K562 (cell line): ENCODE data around the gene E2F3. TPM values are rescaled to one million over a fixed set of nuclear protein-coding genes. Genes with fewer than 3 reads are reported as not detected.

Experiments used
- ATAC-seq: fragments of 200-7000 bp; cut with Tn5 transposase; 3 replicates; pipeline ENCODE4 v1.9.1; 2020; ENCODE audit warnings: moderate library complexity
- BruUV-seq: library from RNA; stranded (reverse); fragments of 400-500 nt; replicated peaks from 2 replicates; lab custom pipeline; 2021; lab: Mats Ljungman, UMichigan
- CTCF ChIA-PET: fragments of 300-600 bp; formaldehyde crosslinking; extraction: SDS; loops from one replicate; lab custom pipeline; 2021; ENCODE audit warnings: low intra/inter-chr PET ratio; lab: Yijun Ruan, JAX
- POLR2A ChIA-PET: fragments of 300-600, 350-650 bp; sonication (Branson Sonifier 250); formaldehyde crosslinking; extraction: SDS; loops from one replicate; lab custom pipeline; 2021; ENCODE audit warnings: antibody characterized with exemption, inconsistent platforms; lab: Yijun Ruan, JAX
- DNase-seq, 4 experiments: peaks; one replicate each; pipeline versions ENCODE4 v3.0.0 to v3.0.0-alpha.2; 2011 to 2018; ENCODE audit warnings: low spot score in 3 of 4, mixed read lengths in 3 of 4; ENCODE audit errors: extremely low read depth in 1 of 4
- FAIRE-seq: peaks from 2 replicates; lab custom pipeline; 2011; peaks lifted over from hg19 to GRCh38; lab: Jason Lieb, UNC
- H2AFZ ChIP-seq: 2 replicates; pipeline ENCODE4 v1.6.0; 2011; ENCODE audit warnings: low read depth, low read length, control low read depth, inconsistent platforms
- H3K27ac ChIP-seq: fragments of 200-600 bp; 3 replicates; pipeline ENCODE4 v1.8.0; 2011; ENCODE audit warnings: low read depth, mild to moderate bottlenecking, control low read depth, inconsistent platforms, low read length, moderate library complexity, mixed read lengths; ENCODE audit errors: extremely low read depth
- H3K27me3 ChIP-seq, 2 experiments: fragments of 300-600 bp in 1 of 2; 2 replicates in 1 of 2; 3 replicates in 1 of 2; pipeline versions ENCODE4 v1.6.0 to v1.8.0; 2011; ENCODE audit warnings: inconsistent platforms in 2 of 2, low read length in 2 of 2, mild to moderate bottlenecking in 1 of 2, mixed read lengths in 1 of 2, moderate library complexity in 1 of 2; ENCODE audit not compliant: control insufficient read depth in 2 of 2, insufficient read depth in 2 of 2
- H3K36me3 ChIP-seq: fragments of 300-600 bp; 3 replicates; pipeline ENCODE4 v1.8.0; 2011; ENCODE audit warnings: mild to moderate bottlenecking, low read length, inconsistent platforms; ENCODE audit not compliant: control insufficient read depth, insufficient read depth
- H3K4me1 ChIP-seq, 2 experiments: fragments of 200-600 bp in 1 of 2; replicated peaks in 1 of 2; 2 replicates in 1 of 2; 3 replicates in 1 of 2; pipeline versions ENCODE4 v1.5.1 to v1.8.0; 2011; ENCODE audit warnings: inconsistent platforms in 2 of 2, low read length in 2 of 2, mild to moderate bottlenecking in 1 of 2, mixed read lengths in 1 of 2, moderate library complexity in 1 of 2; ENCODE audit not compliant: control insufficient read depth in 2 of 2, insufficient read depth in 2 of 2
- H3K4me2 ChIP-seq: 2 replicates; pipeline ENCODE4 v1.6.1; 2011; ENCODE audit warnings: low read length, control low read depth, inconsistent platforms, mixed read lengths; ENCODE audit not compliant: insufficient read depth
- H3K4me3 ChIP-seq: fragments of 200-600 bp; sonication (generic), shearing (Covaris generic); 2 replicates; pipeline ENCODE4 v1.5.1; 2016; ENCODE audit warnings: control low read depth, inconsistent platforms
- H3K79me2 ChIP-seq: fragments of 200-600 bp; 3 replicates; pipeline ENCODE4 v1.8.0; 2011; ENCODE audit warnings: low read length, inconsistent platforms; ENCODE audit not compliant: control insufficient read depth, insufficient read depth
- H3K9ac ChIP-seq, 2 experiments: 2 replicates each; pipeline versions ENCODE4 v1.6.0 to v1.6.1; 2011; ENCODE audit warnings: low read depth in 2 of 2, low read length in 2 of 2, control low read depth in 1 of 2, inconsistent platforms in 1 of 2, mild to moderate bottlenecking in 1 of 2, mixed read lengths in 1 of 2; ENCODE audit not compliant: insufficient read depth in 1 of 2
- H3K9me1 ChIP-seq: one replicate; pipeline ENCODE4 v1.6.0; 2011; ENCODE audit warnings: inconsistent platforms, mild to moderate bottlenecking, low read length, moderate library complexity; ENCODE audit not compliant: control insufficient read depth, insufficient read depth
- H3K9me3 ChIP-seq: replicated peaks from 2 replicates; pipeline ENCODE4 v1.5.1; 2011; ENCODE audit warnings: low read depth, low read length, inconsistent platforms; ENCODE audit not compliant: control insufficient read depth, insufficient read depth
- H4K20me1 ChIP-seq: replicated peaks from 2 replicates; pipeline ENCODE4 v1.6.1; 2011; ENCODE audit warnings: low read length, inconsistent platforms, mixed read lengths; ENCODE audit not compliant: control insufficient read depth, insufficient read depth
- ARNT ChIP-seq, 2 experiments: fragments of 450-650 bp; IDR thresholded peaks; 2 replicates each; pipeline ENCODE4 v1.6.1; 2016; ENCODE audit warnings: mild to moderate bottlenecking in 1 of 2
- BRF1 ChIP-seq: IDR thresholded peaks from 3 replicates; pipeline ENCODE4 v1.6.1; 2011; ENCODE audit warnings: borderline replicate concordance, mild to moderate bottlenecking; ENCODE audit not compliant: insufficient read length; ENCODE audit errors: extremely low read depth
- CREB1 ChIP-seq, 2 experiments: sonication (generic) in 1 of 2; formaldehyde crosslinking in 1 of 2; IDR thresholded peaks; 2 replicates each; pipeline versions ENCODE4 v1.6.1 to v1.8.0; 2012 to 2022; ENCODE audit warnings: inconsistent platforms in 1 of 2, mild to moderate bottlenecking in 1 of 2, missing genetic modification reagents in 1 of 2, moderate library complexity in 1 of 2
- FOXP1 ChIP-seq: sonication (generic); formaldehyde crosslinking; IDR thresholded peaks from 2 replicates; pipeline ENCODE4 v1.8.0; 2022; ENCODE audit warnings: mild to moderate bottlenecking, missing genetic modification reagents
- HDGF ChIP-seq: fragments of 450-650 bp; IDR thresholded peaks from 2 replicates; pipeline ENCODE4 v1.6.1; 2016
- MEF2D ChIP-seq: conservative IDR thresholded peaks from 2 replicates; pipeline ENCODE4 v1.6.1; 2016; ENCODE audit warnings: low read depth, missing genetic modification characterization, missing compliant biosample characterization
- PCBP1 ChIP-seq: fragments of 200-400 bp; formaldehyde crosslinking; IDR thresholded peaks from 2 replicates; pipeline ENCODE4 v1.6.1; 2018; ENCODE audit warnings: mild to moderate bottlenecking, low read depth, low read length; ENCODE audit not compliant: poor library complexity, severe bottlenecking
- PTBP1 ChIP-seq: fragments of 200-400 bp; formaldehyde crosslinking; IDR thresholded peaks from 2 replicates; pipeline ENCODE4 v1.6.1; 2017; ENCODE audit warnings: low read depth, low read length
- RBFOX2 ChIP-seq: fragments of 200-400 bp; formaldehyde crosslinking; IDR thresholded peaks from 2 replicates; pipeline ENCODE4 v1.6.1; 2017; ENCODE audit warnings: low read depth, mild to moderate bottlenecking, low read length, moderate library complexity
- ZBTB17 ChIP-seq: fragments of 450-650 bp; formaldehyde crosslinking; IDR thresholded peaks from 2 replicates; pipeline ENCODE4 v1.4.0; 2020; ENCODE audit warnings: mild to moderate bottlenecking
- ZSCAN29 ChIP-seq: fragments of 450-650 bp; IDR thresholded peaks from 2 replicates; pipeline ENCODE4 v1.6.1; 2017
- WGBS: fragments of 100-300 bp; shearing (Covaris generic); methylation state at CpG from one replicate; pipeline ENCODE4 v1.1.6; 2016; ENCODE audit warnings: low coverage, mixed read lengths; ENCODE audit not compliant: insufficient coverage; ENCODE audit errors: missing lambda C conversion rate; 5-methylcytosine and 5-hydroxymethylcytosine counted together
- in situ Hi-C: fragments of 300-500 bp; cut with MboI; formaldehyde crosslinking; loops from 4 replicates; pipeline ENCODE4 v1.15.0; 2018; ENCODE audit warnings: inconsistent platforms, mixed read lengths
- intact Hi-C: fragments of 100-400 bp; cut with micrococcal nuclease; formaldehyde crosslinking; loops from 2 replicates; pipeline ENCODE4 v1.14.2; 2022
- polyA plus RNA-seq, 8 experiments: library from polyadenylated mRNA; depleted of rRNA in 4 of 8; stranded (reverse) in 5 of 8; unstranded in 3 of 8; fragments of >200 nt; fragmentation: Nextera tagmentation in 2 of 8; fragmentation: Illumina TruSeq in 1 of 8; extraction: Ambion mirVana in 2 of 8; extraction: Trizol in 1 of 8; gene quantifications; 2 replicates each; pipeline versions ENCODE4 v1.2.1 to v1.2.3, GENCODE V29; 2011 to 2014; ENCODE audit warnings: inconsistent platforms in 1 of 8, missing spikeins in 1 of 8
- total RNA-seq, 7 experiments: library from RNA; depleted of rRNA in 6 of 7; stranded (reverse); fragments of >200 nt in 6 of 7; fragmentation: Illumina TruSeq in 2 of 7; extraction: Trizol in 2 of 7; gene quantifications; 2 replicates each; pipeline versions ENCODE4 v1.2.1 to v1.2.3, GENCODE V29; 2011 to 2021; ENCODE audit warnings: low replicate concordance in 1 of 7
- TF ChIP-seq, protein P1 (sequence below): IDR thresholded peaks from 2 replicates; pipeline ENCODE4 v1.6.1; 2011; ENCODE audit warnings: borderline replicate concordance, low read depth, mild to moderate bottlenecking, moderate library complexity, low read length; ENCODE audit not compliant: insufficient read depth, poor library complexity, severe bottlenecking
- TF ChIP-seq, protein P2 (sequence below): fragments of 450-650 bp; formaldehyde crosslinking; IDR thresholded peaks from 2 replicates; pipeline ENCODE4 v1.4.0; 2022; ENCODE audit warnings: missing genetic modification characterization
- TF ChIP-seq, protein P3 (sequence below): fragments of 450-650 bp; IDR thresholded peaks from 2 replicates; pipeline ENCODE4 v1.6.1; 2016; ENCODE audit warnings: low read depth, mild to moderate bottlenecking, moderate library complexity
- TF ChIP-seq, protein P4 (sequence below), 2 experiments: fragments of 450-650 bp; IDR thresholded peaks; 2 replicates each; pipeline ENCODE4 v1.6.1; 2016

The E2F3 gene
- total and polyA plus RNA-seq, 9 of the 15 experiments (the other 6 are each of a cell fraction or from before 2014, with no cell fraction given): 11.1 to 44.7 (median 27.2) TPM

DNA sequence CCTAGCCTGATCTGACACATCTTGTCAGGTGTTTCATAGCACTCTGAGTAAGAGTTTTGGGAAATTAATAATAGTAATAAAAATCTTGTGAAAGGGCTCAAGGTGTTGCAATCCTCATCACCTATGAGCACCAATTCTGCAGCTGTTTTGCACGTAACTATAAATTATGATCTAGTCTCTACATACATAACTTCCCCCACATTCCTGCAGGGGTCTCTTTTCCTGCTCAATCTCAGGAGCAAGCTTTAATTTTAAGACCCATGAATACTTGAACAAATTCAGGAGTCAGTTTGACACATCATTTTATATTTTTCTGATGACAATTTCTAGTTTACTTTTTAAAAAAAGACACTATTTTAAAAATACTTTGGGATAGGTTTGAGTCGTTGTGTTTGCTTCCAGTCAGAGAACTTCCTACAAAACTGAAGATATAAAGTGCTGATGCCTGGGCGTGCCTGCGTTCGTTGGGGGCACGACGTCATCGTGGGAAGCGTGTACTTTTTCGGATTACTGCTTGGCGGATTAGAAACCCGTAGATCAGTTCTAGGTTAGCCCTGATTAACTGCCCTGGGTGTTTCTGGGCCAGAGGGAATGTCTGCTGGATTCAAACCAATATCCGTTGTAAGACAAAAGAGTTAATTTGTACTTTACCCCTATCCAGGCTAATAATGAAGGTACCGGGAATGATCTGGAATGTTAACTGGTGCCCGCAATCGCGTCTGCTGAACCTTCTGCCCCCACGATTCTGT, 1.0 kb upstream of the E2F3 start (continued):
- TF ChIP-seq HDGF: 0 out of 2 replicates have a peak, but pooled peaks have one; percentile 59
- TF ChIP-seq, protein P1, sequence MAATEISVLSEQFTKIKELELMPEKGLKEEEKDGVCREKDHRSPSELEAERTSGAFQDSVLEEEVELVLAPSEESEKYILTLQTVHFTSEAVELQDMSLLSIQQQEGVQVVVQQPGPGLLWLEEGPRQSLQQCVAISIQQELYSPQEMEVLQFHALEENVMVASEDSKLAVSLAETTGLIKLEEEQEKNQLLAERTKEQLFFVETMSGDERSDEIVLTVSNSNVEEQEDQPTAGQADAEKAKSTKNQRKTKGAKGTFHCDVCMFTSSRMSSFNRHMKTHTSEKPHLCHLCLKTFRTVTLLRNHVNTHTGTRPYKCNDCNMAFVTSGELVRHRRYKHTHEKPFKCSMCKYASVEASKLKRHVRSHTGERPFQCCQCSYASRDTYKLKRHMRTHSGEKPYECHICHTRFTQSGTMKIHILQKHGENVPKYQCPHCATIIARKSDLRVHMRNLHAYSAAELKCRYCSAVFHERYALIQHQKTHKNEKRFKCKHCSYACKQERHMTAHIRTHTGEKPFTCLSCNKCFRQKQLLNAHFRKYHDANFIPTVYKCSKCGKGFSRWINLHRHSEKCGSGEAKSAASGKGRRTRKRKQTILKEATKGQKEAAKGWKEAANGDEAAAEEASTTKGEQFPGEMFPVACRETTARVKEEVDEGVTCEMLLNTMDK: peak; percentile 91
- TF ChIP-seq, protein P2, sequence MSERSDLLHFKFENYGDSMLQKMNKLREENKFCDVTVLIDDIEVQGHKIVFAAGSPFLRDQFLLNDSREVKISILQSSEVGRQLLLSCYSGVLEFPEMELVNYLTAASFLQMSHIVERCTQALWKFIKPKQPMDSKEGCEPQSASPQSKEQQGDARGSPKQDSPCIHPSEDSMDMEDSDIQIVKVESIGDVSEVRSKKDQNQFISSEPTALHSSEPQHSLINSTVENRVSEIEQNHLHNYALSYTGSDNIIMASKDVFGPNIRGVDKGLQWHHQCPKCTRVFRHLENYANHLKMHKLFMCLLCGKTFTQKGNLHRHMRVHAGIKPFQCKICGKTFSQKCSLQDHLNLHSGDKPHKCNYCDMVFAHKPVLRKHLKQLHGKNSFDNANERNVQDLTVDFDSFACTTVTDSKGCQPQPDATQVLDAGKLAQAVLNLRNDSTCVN (CRISPR knock-in tag): no peak
- TF ChIP-seq ZSCAN29: no peak; the same call in 1 of the 2 replicates

DNA sequence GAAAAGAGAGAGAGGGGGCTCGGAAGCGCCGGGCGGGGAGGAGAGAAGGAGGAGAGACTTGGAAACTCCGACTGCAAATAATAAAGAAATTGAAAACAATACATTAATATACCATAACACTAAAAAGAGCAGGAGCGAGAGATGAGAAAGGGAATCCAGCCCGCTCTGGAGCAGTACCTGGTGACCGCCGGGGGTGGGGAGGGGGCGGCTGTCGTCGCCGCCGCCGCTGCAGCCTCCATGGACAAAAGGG, 338 bp downstream of the E2F3 start:
- FAIRE-seq: no peak
- no peak for TF ChIP-seq ARNT (IDR thresholded peaks at IDR 0.05)
- no peak for TF ChIP-seq ZBTB17 (CRISPR knock-in tag)
- TF ChIP-seq, protein P3, sequence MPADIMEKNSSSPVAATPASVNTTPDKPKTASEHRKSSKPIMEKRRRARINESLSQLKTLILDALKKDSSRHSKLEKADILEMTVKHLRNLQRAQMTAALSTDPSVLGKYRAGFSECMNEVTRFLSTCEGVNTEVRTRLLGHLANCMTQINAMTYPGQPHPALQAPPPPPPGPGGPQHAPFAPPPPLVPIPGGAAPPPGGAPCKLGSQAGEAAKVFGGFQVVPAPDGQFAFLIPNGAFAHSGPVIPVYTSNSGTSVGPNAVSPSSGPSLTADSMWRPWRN: no peak
- 0 out of 2 replicates have a peak, but pooled peaks have one; percentile 1 for TF ChIP-seq PTBP1
- TF ChIP-seq FOXP1 (CRISPR knock-in tag): peak; percentile 82; the same call in 1 of the 2 replicates
- TF ChIP-seq BRF1: no peak
- TF ChIP-seq CREB1 (IDR thresholded peaks at IDR 0.05): no peak
- no peak for TF ChIP-seq CREB1 (CRISPR knock-in tag; IDR thresholded peaks at IDR 0.05)
- TF ChIP-seq RBFOX2: peak; percentile 95
- TF ChIP-seq PCBP1: peak; percentile 99
- TF ChIP-seq, protein P4, sequence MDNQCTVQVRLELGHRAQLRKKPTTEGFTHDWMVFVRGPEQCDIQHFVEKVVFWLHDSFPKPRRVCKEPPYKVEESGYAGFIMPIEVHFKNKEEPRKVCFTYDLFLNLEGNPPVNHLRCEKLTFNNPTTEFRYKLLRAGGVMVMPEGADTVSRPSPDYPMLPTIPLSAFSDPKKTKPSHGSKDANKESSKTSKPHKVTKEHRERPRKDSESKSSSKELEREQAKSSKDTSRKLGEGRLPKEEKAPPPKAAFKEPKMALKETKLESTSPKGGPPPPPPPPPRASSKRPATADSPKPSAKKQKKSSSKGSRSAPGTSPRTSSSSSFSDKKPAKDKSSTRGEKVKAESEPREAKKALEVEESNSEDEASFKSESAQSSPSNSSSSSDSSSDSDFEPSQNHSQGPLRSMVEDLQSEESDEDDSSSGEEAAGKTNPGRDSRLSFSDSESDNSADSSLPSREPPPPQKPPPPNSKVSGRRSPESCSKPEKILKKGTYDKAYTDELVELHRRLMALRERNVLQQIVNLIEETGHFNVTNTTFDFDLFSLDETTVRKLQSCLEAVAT (IDR thresholded peaks at IDR 0.05): peak in 1 of 2 experiments; percentile 84; a peak in 1 of 4 replicates
- TF ChIP-seq MEF2D (tag): no peak

More for the DNA sequence above, 338 bp downstream of the E2F3 start:
- POLR2A ChIA-PET: interaction anchor here (1.0 to 1.6 kb wide), 4 partner anchors 11 to 105 kb away, joined by 3 to 4 read pairs (median 3); no protein-coding TSS in a partner anchor
- Histone ChIP-seq H3K27me3 (no peaks in the 10 kb centered on the region), H3K27ac (peak overlapping the region; percentile 95), H3K9ac (peak overlapping the region; percentile 89 to 99), H3K36me3 (peaks cover 16% of the 10 kb centered on the region), H3K4me1 (peaks cover 18 to 19% of the 10 kb centered on the region in 2 experiments), H2AFZ (0 out of 2 replicates have a peak overlapping the region, but pooled peaks have one; percentile 2), H4K20me1 (no peaks in the 10 kb centered on the region), H3K4me3 (peak overlapping the region; percentile 60), H3K9me3 (no peaks in the 10 kb centered on the region), H3K9me1 (no peaks in the 10 kb centered on the region), H3K4me2 (peak overlapping the region; percentile 71; the same call in 1 of the 2 replicates), H3K79me2 (peaks cover 56% of the 10 kb centered on the region)
- CTCF ChIA-PET: interaction anchor here (3.0 kb wide), 1 partner anchor 127 kb away, joined by 14 read pairs; no protein-coding TSS in a partner anchor
- in situ Hi-C loops (no loop called here), intact Hi-C loops (no loop called here)
- BruUV-seq: TSS peak; percentile 59
- DNase-seq (no peak), ATAC-seq (peak; percentile 0; the same call in 2 of the 3 replicates)
- 0% methylated on average over 11 of the region's 15 CpGs for WGBS
